ENCODE data around the gene DIAPH1. TPM values are rescaled to one million over a fixed set of nuclear protein-coding genes. Genes with fewer than 3 reads are reported as not detected.

DIAPH1 gene
- total RNA-seq, 1 experiment from 2014 or later, result 56.2 TPM

DNA sequence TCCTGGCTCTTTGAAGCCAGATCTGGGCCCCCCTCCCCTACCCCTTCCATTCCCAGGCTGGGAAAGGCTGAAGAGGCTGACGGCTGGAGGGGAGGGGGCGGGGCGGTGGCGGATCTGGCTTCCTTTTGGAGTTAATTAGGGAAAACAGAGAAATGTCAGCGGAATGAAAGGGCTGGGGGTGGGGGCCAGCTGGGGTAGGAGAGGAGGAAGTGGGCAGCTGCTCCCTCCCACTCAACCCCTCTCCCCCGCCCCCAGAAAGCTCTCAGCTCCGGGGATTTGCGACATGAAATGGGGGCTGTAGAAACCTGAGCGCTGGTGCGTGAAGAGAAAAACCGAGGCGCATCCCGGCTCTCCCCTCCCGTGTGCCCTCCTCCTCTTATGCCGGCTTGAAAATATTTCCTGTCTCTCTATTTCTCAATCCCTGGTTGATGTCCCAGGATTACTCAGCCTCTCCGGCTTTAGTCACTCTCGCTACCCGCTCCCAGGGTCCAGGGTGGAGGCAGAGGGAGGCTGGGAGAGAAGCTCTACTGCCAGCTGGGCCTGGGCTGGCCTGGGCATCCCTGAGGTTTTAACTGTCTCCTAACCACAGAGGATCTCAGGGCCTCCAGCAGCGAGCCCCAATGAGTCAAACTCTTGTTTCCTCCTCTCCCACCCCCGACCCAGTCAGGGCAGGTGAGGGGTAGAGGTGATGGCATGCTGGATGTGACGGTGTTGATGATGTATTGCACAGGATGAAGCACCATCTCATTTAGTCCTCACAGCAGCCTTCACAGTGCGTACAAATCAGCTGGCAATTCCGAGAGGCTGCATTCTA lies 109.8 kb downstream of the DIAPH1 start:
- DNase-seq, result peak; percentile 88
- Histone ChIP-seq H3K27ac (peak overlapping the region; percentile 69), H3K4me3 (peak overlapping the region; percentile 42), H3K9me3 (replicated peaks) (no peaks in the 10 kb centered on the region), H3K4me1 (peaks cover 40% of the 10 kb centered on the region), H3K36me3 (peaks cover 53% of the 10 kb centered on the region), H3K27me3 (no peaks in the 10 kb centered on the region)

DNA sequence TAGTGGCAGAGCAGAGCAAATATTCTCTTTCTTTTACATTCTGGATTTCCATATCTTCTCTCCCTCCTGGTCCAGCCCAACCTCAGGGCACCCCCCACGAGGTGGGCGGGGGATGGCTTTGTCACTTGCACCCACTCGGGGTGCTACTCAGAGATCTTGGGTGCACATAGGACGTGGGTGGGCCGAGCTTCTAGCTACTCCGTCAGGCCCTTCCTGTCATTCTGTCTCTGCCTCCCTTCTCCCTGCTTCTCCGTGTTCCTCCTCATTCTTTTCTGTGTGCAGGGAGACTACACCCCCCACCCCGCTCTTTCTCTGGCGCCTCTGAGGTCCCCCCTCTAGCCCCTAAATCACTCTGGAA lies 110.4 kb downstream of the DIAPH1 start:
- no peak for DNase-seq
- H3K4me3 ChIP-seq, result peak overlapping the region; percentile 42
- H3K9me3 ChIP-seq (replicated peaks), result no peaks in the 10 kb centered on the region
- H3K36me3 ChIP-seq, result peaks cover 56% of the 10 kb centered on the region
- peak overlapping the region; percentile 69 for H3K27ac ChIP-seq
- no peaks in the 10 kb centered on the region for H3K27me3 ChIP-seq
- H3K4me1 ChIP-seq, result peaks cover 42% of the 10 kb centered on the region

DNA sequence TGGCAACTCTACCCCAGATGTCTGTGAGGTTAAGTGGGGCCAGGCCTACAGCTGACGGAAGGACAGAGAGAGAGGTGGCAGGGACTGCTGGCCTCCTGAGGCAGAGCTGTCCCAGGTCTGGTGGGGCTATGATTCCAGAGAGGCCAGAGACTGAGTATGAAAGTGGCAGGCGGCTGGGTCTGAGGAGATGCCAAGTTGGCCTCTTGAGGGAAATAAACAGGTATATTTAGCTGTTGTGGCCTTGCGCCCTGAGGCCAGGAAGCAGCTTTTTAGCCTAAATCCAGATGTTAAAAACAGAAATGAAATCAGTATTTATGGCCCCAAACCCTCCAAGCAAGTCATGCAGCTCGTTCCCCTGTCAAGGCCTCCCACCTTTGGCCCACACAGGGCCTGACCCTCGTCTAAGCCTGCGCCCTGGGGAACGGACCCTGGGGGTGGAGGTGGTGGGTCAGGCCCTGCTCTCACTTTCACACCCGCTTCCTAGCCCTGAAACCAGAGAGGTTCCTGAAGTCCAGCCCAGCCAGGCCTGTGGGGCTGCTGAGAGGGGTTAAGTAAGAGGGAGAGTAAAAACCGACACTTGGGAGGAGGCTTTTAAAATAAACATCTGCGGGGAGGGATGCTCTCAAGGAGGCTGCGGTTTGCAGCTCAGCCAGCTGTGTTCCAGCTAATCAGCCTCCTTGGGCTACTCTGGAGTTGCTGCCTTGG lies 111.3 kb downstream of the DIAPH1 start:
- peak in 1 of 2 experiments; percentile 27 for DNase-seq
- Histone ChIP-seq H3K27me3 (no peaks in the 10 kb centered on the region), H3K27ac (peak overlapping the region; percentile 69), H3K4me1 (peaks cover 37% of the 10 kb centered on the region), H3K36me3 (peaks cover 53% of the 10 kb centered on the region), H3K4me3 (no peak overlapping the region), H3K9me3 (replicated peaks) (no peaks in the 10 kb centered on the region)

GRCh38 chr5:141506381-141507155 lies 112.2 kb downstream of the DIAPH1 start:
- Histone ChIP-seq H3K27ac (no peak overlapping the region), H3K9me3 (replicated peaks) (no peaks in the 10 kb centered on the region), H3K4me1 (peaks cover 35% of the 10 kb centered on the region), H3K36me3 (peaks cover 51% of the 10 kb centered on the region), H3K4me3 (no peak overlapping the region), H3K27me3 (no peaks in the 10 kb centered on the region)
- no peak for DNase-seq

GRCh38 chr5:141504216-141504615 lies 114.6 kb downstream of the DIAPH1 start:
- Histone ChIP-seq H3K27ac (no peak overlapping the region), H3K4me3 (no peak overlapping the region)
- no peak for DNase-seq

GRCh38 chr5:141503681-141504080 lies 115.1 kb downstream of the DIAPH1 start:
- no peak for DNase-seq
- no peak overlapping the region for H3K27ac ChIP-seq
- no peaks in the 10 kb centered on the region for H3K27me3 ChIP-seq
- peaks cover 27% of the 10 kb centered on the region for H3K4me1 ChIP-seq
- no peak overlapping the region for H3K4me3 ChIP-seq
- peaks cover 45% of the 10 kb centered on the region for H3K36me3 ChIP-seq
- no peaks in the 10 kb centered on the region for H3K9me3 ChIP-seq (replicated peaks)

More at GRCh38 chr5:141504216-141504615, 114.6 kb downstream of the DIAPH1 start:
- Histone ChIP-seq H3K4me1 (peaks cover 28% of the 10 kb centered on the region), H3K9me3 (replicated peaks) (no peaks in the 10 kb centered on the region), H3K36me3 (peaks cover 42% of the 10 kb centered on the region), H3K27me3 (no peaks in the 10 kb centered on the region)

DNA sequence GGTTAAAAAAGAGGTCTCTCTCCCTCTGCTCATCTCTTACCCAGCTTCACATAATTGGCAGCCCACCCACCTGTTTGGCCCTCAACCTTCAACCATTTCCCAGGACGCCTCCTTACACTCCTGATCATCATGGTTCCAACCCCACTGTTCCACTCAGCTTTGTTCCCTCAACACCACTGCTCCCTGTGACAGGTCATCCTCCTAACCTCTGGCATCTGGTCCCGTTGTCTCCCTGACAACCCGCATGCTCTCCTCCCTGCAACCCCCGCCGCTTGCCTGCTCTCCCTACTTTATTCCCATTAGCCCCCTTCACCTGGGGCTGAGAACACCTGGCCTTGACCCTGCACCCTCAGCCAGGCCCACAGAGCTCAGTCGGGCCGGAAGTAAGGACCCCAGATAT lies 117.0 kb downstream of the DIAPH1 start:
- no peak overlapping the region for H3K27ac ChIP-seq
- no peak for DNase-seq

GRCh38 chr5:141496038-141496437 lies 122.8 kb downstream of the DIAPH1 start:
- no peak overlapping the region for H3K4me3 ChIP-seq
- peaks cover 54% of the 10 kb centered on the region for H3K36me3 ChIP-seq
- H3K4me1 ChIP-seq, result peaks cover 31% of the 10 kb centered on the region
- H3K9me3 ChIP-seq (replicated peaks), result no peaks in the 10 kb centered on the region
- no peaks in the 10 kb centered on the region for H3K27me3 ChIP-seq
- DNase-seq, result peak; percentile 97 to 99
- peak overlapping the region; percentile 82 for H3K27ac ChIP-seq

More for the DNA sequence above, 117.0 kb downstream of the DIAPH1 start:
- H3K4me3 ChIP-seq, result no peak overlapping the region
- H3K36me3 ChIP-seq, result peaks cover 60% of the 10 kb centered on the region
- no peaks in the 10 kb centered on the region for H3K9me3 ChIP-seq (replicated peaks)
- no peaks in the 10 kb centered on the region for H3K27me3 ChIP-seq
- H3K4me1 ChIP-seq, result peaks cover 8% of the 10 kb centered on the region

GRCh38 chr5:141495453-141495811 lies 123.4 kb downstream of the DIAPH1 start:
- Histone ChIP-seq H3K4me3 (no peak overlapping the region), H3K9me3 (replicated peaks) (no peaks in the 10 kb centered on the region), H3K27ac (peak overlapping the region; percentile 82), H3K36me3 (peaks cover 60% of the 10 kb centered on the region), H3K27me3 (no peaks in the 10 kb centered on the region), H3K4me1 (peaks cover 31% of the 10 kb centered on the region)
- no peak for DNase-seq

DNA sequence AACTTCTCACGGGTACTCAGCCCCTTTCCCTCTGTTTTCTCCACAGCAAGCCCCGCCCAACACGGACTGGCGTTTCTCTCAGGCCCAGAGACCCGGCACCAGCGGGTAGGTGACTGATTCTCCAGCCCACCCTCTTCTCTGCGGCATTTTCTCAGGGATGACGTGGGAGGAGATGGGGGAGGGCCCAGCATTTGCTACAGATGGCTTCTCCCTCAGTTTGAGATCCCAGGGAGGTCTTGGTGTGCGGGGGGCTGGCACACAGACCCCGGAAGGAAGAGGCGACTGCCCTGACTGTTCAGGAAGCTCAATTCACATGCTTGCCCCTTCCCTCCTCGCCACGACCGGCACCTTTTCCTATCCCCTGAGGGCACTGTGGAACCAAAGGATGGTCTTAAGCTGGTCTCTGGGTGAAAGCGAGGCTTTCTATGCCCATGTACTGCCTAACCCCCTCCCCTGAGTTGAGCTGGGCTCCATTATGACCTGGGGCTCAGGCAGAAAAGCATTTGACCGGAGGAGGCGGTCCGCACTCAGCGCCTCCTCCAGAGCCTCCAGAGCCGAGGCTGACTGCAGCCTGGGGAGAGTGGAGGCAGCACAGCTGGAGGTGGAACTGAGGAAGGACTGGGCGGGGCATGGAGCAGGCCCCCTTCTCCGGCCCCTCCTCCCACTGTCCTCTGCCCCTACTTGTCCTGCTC lies 123.9 kb downstream of the DIAPH1 start:
- Histone ChIP-seq H3K27ac (peak overlapping the region; percentile 82), H3K4me1 (peaks cover 31% of the 10 kb centered on the region), H3K9me3 (replicated peaks) (no peaks in the 10 kb centered on the region), H3K27me3 (no peaks in the 10 kb centered on the region), H3K4me3 (no peak overlapping the region), H3K36me3 (peaks cover 60% of the 10 kb centered on the region)
- DNase-seq, result no peak

GRCh38 chr5:141493500-141494422 lies 125.0 kb downstream of the DIAPH1 start:
- 0 out of 2 replicates have a peak, but pooled peaks cover 3% of the 10 kb centered on the region for H3K9me3 ChIP-seq (replicated peaks)

GRCh38 chr5:141492168-141492885 lies 126.5 kb downstream of the DIAPH1 start:
- peaks cover 67% of the 10 kb centered on the region for H3K36me3 ChIP-seq
- no peak overlapping the region for H3K4me3 ChIP-seq
- H3K27me3 ChIP-seq, result no peaks in the 10 kb centered on the region
- no peak for DNase-seq
- no peak overlapping the region for H3K27ac ChIP-seq
- H3K4me1 ChIP-seq, result peaks cover 31% of the 10 kb centered on the region
- 0 out of 2 replicates have a peak, but pooled peaks cover 3% of the 10 kb centered on the region for H3K9me3 ChIP-seq (replicated peaks)

More at GRCh38 chr5:141493500-141494422, 125.0 kb downstream of the DIAPH1 start:
- Histone ChIP-seq H3K4me3 (no peak overlapping the region), H3K4me1 (peaks cover 31% of the 10 kb centered on the region), H3K27ac (0 out of 2 replicates have a peak overlapping the region, but pooled peaks have one; percentile 82), H3K27me3 (no peaks in the 10 kb centered on the region), H3K36me3 (peaks cover 65% of the 10 kb centered on the region)
- DNase-seq, result no peak
